ENCODE results near the gene IL1B.

The IL1B gene

DNA sequence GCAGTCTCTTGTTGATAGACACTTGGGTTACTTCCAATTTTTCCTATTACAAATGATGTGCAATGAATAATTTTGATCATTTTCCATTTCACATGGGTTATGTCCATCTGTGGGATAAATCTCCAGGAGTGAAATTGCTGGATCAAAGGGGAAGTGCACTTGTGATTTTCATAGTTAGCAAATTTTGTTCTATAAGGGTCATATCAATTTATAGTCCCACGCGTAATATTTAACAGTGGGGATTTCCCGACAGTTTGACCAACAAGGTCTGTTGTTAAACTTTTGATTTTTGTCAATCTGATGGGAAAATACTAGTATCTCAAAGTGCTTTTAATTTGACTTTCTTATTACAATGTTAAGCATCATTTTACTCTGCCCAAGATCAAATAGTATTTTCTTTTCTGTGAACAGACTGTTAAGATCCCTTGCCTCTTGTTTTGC lies 8.3 kb downstream of the IL1B start:
- Histone ChIP-seq H3K27me3 (ENCODE audit: control insufficient read depth, low read length) (no peaks in the 10 kb centered on the region), H3F3A (ENCODE audit: control insufficient read depth, insufficient read depth) (no peaks in the 10 kb centered on the region), H3K79me2 (ENCODE audit: control insufficient read depth, low read length) (no peaks in the 10 kb centered on the region), H4K20me1 (ENCODE audit: control insufficient read depth, insufficient read depth, low read depth, low read length) (no peaks in the 10 kb centered on the region), H3K9me2 (replicated peaks; ENCODE audit: control insufficient read depth, low read length) (no peaks in the 10 kb centered on the region), H3K9me3 (ENCODE audit: control insufficient read depth, insufficient read depth, low read length) (no peaks in the 10 kb centered on the region), H3K4me1 (ENCODE audit: control insufficient read depth, low read length) (no peaks in the 10 kb centered on the region), H3K4me2 (ENCODE audit: low read length) (no peak overlapping the region), H3K27ac (ENCODE audit: low read depth, low read length) (no peak overlapping the region), H3K36me3 (ENCODE audit: control insufficient read depth, low read length) (no peaks in the 10 kb centered on the region), H3K4me3 (ENCODE audit: low read length) (no peak overlapping the region)
- no peak for TF ChIP-seq EZH2phosphoT487 (IDR thresholded peaks at IDR 0.05; ENCODE audit: borderline replicate concordance, low read length)
- TF ChIP-seq, protein P1, sequence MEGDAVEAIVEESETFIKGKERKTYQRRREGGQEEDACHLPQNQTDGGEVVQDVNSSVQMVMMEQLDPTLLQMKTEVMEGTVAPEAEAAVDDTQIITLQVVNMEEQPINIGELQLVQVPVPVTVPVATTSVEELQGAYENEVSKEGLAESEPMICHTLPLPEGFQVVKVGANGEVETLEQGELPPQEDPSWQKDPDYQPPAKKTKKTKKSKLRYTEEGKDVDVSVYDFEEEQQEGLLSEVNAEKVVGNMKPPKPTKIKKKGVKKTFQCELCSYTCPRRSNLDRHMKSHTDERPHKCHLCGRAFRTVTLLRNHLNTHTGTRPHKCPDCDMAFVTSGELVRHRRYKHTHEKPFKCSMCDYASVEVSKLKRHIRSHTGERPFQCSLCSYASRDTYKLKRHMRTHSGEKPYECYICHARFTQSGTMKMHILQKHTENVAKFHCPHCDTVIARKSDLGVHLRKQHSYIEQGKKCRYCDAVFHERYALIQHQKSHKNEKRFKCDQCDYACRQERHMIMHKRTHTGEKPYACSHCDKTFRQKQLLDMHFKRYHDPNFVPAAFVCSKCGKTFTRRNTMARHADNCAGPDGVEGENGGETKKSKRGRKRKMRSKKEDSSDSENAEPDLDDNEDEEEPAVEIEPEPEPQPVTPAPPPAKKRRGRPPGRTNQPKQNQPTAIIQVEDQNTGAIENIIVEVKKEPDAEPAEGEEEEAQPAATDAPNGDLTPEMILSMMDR (IDR thresholded peaks at IDR 0.05; ENCODE audit: low read depth, low read length, poor library complexity, severe bottlenecking): no peak

GRCh38 chr2:112827604-112828185 lies 8.9 kb downstream of the IL1B start:
- Histone ChIP-seq H3K4me1 (ENCODE audit: control insufficient read depth, low read length) (no peaks in the 10 kb centered on the region), H4K20me1 (ENCODE audit: control insufficient read depth, insufficient read depth, low read depth, low read length) (no peaks in the 10 kb centered on the region), H3K27me3 (ENCODE audit: control insufficient read depth, low read length) (no peaks in the 10 kb centered on the region), H3K27ac (ENCODE audit: low read depth, low read length) (no peak overlapping the region), H3K36me3 (ENCODE audit: control insufficient read depth, low read length) (no peaks in the 10 kb centered on the region), H3K9me2 (replicated peaks; ENCODE audit: control insufficient read depth, low read length) (no peaks in the 10 kb centered on the region), H3K4me3 (ENCODE audit: low read length) (no peak overlapping the region), H3K9me3 (ENCODE audit: control insufficient read depth, insufficient read depth, low read length) (no peaks in the 10 kb centered on the region), H3F3A (ENCODE audit: control insufficient read depth, insufficient read depth) (no peaks in the 10 kb centered on the region), H3K4me2 (ENCODE audit: low read length) (no peak overlapping the region), H3K79me2 (ENCODE audit: control insufficient read depth, low read length) (no peaks in the 10 kb centered on the region)
- TF ChIP-seq EZH2phosphoT487 (IDR thresholded peaks at IDR 0.05; ENCODE audit: borderline replicate concordance, low read length): no peak
- TF ChIP-seq, protein P1 (IDR thresholded peaks at IDR 0.05; ENCODE audit: low read depth, low read length, poor library complexity, severe bottlenecking): no peak

DNA sequence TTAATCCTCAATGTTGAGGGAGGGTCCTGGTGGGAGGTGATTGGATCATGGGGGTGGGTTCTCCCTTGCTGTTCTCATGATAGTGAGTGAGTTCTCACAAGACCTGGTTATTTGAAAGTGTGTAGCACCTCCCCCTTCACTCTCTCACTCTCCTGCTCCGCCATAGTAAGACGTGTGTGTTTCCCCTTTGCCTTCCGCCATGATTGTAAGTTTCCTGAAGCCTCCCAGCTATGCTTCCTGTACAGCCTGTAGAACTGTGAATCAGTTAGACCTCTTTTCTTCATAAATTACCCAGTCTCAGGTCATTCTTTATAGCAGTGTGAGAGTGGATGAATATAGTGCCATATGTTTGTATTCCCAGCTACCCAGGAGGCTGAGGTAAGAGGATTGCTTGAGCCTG lies 9.6 kb downstream of the IL1B start:
- no peak overlapping the region for H3K27ac ChIP-seq (ENCODE audit: low read depth, low read length)
- no peak overlapping the region for H3K4me3 ChIP-seq (ENCODE audit: low read length)
- H3K27me3 ChIP-seq (ENCODE audit: control insufficient read depth, low read length): no peaks in the 10 kb centered on the region
- H3F3A ChIP-seq (ENCODE audit: control insufficient read depth, insufficient read depth): no peaks in the 10 kb centered on the region
- no peaks in the 10 kb centered on the region for H3K36me3 ChIP-seq (ENCODE audit: control insufficient read depth, low read length)
- H3K9me2 ChIP-seq (replicated peaks; ENCODE audit: control insufficient read depth, low read length): no peaks in the 10 kb centered on the region
- no peaks in the 10 kb centered on the region for H3K4me1 ChIP-seq (ENCODE audit: control insufficient read depth, low read length)
- H3K4me2 ChIP-seq (ENCODE audit: low read length): no peak overlapping the region
- H3K9me3 ChIP-seq (ENCODE audit: control insufficient read depth, insufficient read depth, low read length): no peaks in the 10 kb centered on the region
- no peaks in the 10 kb centered on the region for H4K20me1 ChIP-seq (ENCODE audit: control insufficient read depth, insufficient read depth, low read depth, low read length)
- TF ChIP-seq EZH2phosphoT487 (IDR thresholded peaks at IDR 0.05; ENCODE audit: borderline replicate concordance, low read length): no peak
- TF ChIP-seq, protein P1 (IDR thresholded peaks at IDR 0.05; ENCODE audit: low read depth, low read length, poor library complexity, severe bottlenecking): no peak
- H3K79me2 ChIP-seq (ENCODE audit: control insufficient read depth, low read length): no peaks in the 10 kb centered on the region

All from DOHH2 (cell line).